ENCODE data around the gene RASL10A.

Gene RASL10A

DNA sequence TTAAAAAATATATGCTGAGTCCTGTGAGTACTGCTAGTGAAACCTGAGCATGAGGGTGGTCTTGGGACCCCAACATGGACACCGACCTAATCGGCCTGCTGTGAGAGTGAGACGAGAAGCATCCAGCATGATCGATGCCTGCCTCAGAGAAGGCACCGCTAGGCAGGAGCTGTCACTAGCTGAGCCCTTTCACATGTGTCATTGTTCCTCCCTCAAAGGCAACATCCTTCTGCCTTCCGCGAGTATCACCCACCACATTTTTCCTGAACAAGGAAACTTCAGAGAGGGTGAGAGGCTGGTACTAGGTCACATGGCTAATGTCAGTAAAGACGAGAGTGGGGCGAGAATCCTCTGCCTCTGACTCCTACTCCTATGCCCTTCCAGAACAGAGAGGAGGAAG is 37.3 kb upstream of the RASL10A start:
- H3K9me3 ChIP-seq = no peaks in the 10 kb centered on the region
- no peaks in the 10 kb centered on the region for H3K27me3 ChIP-seq
- H3K27ac ChIP-seq = no peak overlapping the region
- no peak overlapping the region for H3K4me3 ChIP-seq (ENCODE audit: low read depth in 1 of 2, low read length in 1 of 2)
- H3K36me3 ChIP-seq = peaks cover 99% of the 10 kb centered on the region
- no peaks in the 10 kb centered on the region for H3K4me1 ChIP-seq (ENCODE audit: control insufficient read depth in 1 of 2, insufficient read depth in 1 of 2, low read depth in 1 of 2, low read length in 1 of 2)
- TF ChIP-seq, protein P1, sequence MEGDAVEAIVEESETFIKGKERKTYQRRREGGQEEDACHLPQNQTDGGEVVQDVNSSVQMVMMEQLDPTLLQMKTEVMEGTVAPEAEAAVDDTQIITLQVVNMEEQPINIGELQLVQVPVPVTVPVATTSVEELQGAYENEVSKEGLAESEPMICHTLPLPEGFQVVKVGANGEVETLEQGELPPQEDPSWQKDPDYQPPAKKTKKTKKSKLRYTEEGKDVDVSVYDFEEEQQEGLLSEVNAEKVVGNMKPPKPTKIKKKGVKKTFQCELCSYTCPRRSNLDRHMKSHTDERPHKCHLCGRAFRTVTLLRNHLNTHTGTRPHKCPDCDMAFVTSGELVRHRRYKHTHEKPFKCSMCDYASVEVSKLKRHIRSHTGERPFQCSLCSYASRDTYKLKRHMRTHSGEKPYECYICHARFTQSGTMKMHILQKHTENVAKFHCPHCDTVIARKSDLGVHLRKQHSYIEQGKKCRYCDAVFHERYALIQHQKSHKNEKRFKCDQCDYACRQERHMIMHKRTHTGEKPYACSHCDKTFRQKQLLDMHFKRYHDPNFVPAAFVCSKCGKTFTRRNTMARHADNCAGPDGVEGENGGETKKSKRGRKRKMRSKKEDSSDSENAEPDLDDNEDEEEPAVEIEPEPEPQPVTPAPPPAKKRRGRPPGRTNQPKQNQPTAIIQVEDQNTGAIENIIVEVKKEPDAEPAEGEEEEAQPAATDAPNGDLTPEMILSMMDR (IDR thresholded peaks at IDR 0.05) = no peak

DNA sequence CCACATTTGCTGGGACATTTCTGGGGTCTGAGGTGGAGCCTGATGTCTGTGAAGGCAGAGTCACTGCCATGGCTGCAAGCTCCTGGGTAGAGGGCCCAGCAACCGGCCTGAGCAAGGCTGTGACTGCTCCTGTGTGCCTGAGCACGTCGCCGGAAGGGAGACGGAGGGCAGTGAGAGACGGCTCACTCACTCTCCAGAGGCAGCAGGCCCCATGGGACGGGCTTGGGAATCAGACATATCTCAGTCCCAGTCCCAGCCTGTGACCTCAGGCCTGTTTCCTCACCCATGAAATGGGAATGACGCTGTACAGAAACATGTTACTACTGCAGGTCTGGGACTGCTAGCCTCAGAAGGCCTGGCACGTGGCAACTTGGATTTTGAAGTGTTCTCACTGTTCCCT is 36.4 kb upstream of the RASL10A start:
- H3K4me3 ChIP-seq (ENCODE audit: low read depth in 1 of 2, low read length in 1 of 2) = no peak overlapping the region

GRCh38 chr22:29351042-29351441 is 35.5 kb upstream of the RASL10A start:
- no peaks in the 10 kb centered on the region for H3K9me3 ChIP-seq
- H3K36me3 ChIP-seq = peaks cover 99% of the 10 kb centered on the region
- no peak overlapping the region for H3K27ac ChIP-seq
- TF ChIP-seq, protein P1 (IDR thresholded peaks at IDR 0.05) = no peak
- no peak overlapping the region for H3K4me3 ChIP-seq (ENCODE audit: low read depth in 1 of 2, low read length in 1 of 2)
- no peaks in the 10 kb centered on the region for H3K4me1 ChIP-seq (ENCODE audit: control insufficient read depth in 1 of 2, insufficient read depth in 1 of 2, low read depth in 1 of 2, low read length in 1 of 2)
- H3K27me3 ChIP-seq = no peaks in the 10 kb centered on the region

More for the DNA sequence above, 36.4 kb upstream of the RASL10A start:
- H3K4me1 ChIP-seq (ENCODE audit: control insufficient read depth in 1 of 2, insufficient read depth in 1 of 2, low read depth in 1 of 2, low read length in 1 of 2) = no peaks in the 10 kb centered on the region
- H3K36me3 ChIP-seq = peaks cover 99% of the 10 kb centered on the region
- TF ChIP-seq, protein P1 (IDR thresholded peaks at IDR 0.05) = no peak
- H3K27ac ChIP-seq = no peak overlapping the region
- H3K27me3 ChIP-seq = no peaks in the 10 kb centered on the region
- no peaks in the 10 kb centered on the region for H3K9me3 ChIP-seq

- H3K4me1 ChIP-seq (ENCODE audit: control insufficient read depth in 1 of 2, insufficient read depth in 1 of 2, low read depth in 1 of 2, low read length in 1 of 2) = no peaks in the 10 kb centered on the region
- H3K27me3 ChIP-seq = no peaks in the 10 kb centered on the region
- H3K36me3 ChIP-seq = peaks cover 98% of the 10 kb centered on the region
- H3K4me3 ChIP-seq (ENCODE audit: low read depth in 1 of 2, low read length in 1 of 2) = no peak overlapping the region
- H3K27ac ChIP-seq = no peak overlapping the region
- no peaks in the 10 kb centered on the region for H3K9me3 ChIP-seq
- TF ChIP-seq, protein P1 (IDR thresholded peaks at IDR 0.05) = no peak
Observed at GRCh38 chr22:29348956-29349355, 33.5 kb upstream of the RASL10A start.

- Histone ChIP-seq H3K4me1 (ENCODE audit: control insufficient read depth in 1 of 2, insufficient read depth in 1 of 2, low read depth in 1 of 2, low read length in 1 of 2) (no peaks in the 10 kb centered on the region), H3K27me3 (no peaks in the 10 kb centered on the region), H3K36me3 (peaks cover 98% of the 10 kb centered on the region), H3K9me3 (no peaks in the 10 kb centered on the region), H3K4me3 (ENCODE audit: low read depth in 1 of 2, low read length in 1 of 2) (no peak overlapping the region), H3K27ac (no peak overlapping the region)
- TF ChIP-seq, protein P1 (IDR thresholded peaks at IDR 0.05) = no peak
Observed at GRCh38 chr22:29348041-29348440, 32.5 kb upstream of the RASL10A start.

GRCh38 chr22:29346659-29347058 is 31.2 kb upstream of the RASL10A start:
- TF ChIP-seq, protein P1 (IDR thresholded peaks at IDR 0.05) = no peak
- Histone ChIP-seq H3K36me3 (peaks cover 98% of the 10 kb centered on the region), H3K4me1 (ENCODE audit: control insufficient read depth in 1 of 2, insufficient read depth in 1 of 2, low read depth in 1 of 2, low read length in 1 of 2) (peaks cover 0 to 9% of the 10 kb centered on the region in 2 experiments), H3K9me3 (no peaks in the 10 kb centered on the region), H3K27ac (no peak overlapping the region), H3K27me3 (no peaks in the 10 kb centered on the region), H3K4me3 (ENCODE audit: low read depth in 1 of 2, low read length in 1 of 2) (no peak overlapping the region)

Data from neutrophil (primary cell).